CD14-positive monocyte (primary cell): ENCODE results near the gene AHCYL1. TPM values are rescaled to one million over a fixed set of nuclear protein-coding genes. Genes with fewer than 3 reads are reported as not detected.

Source experiments
- DNase-seq, 3 donors: peaks; one replicate each; pipeline ENCODE4 v3.0.0-alpha.2; 2011 to 2022
- H2AFZ ChIP-seq: 2 replicates; pipeline ENCODE4 v1.6.0; 2012; ENCODE audit warnings: mild to moderate bottlenecking, low read depth, low read length, inconsistent platforms; ENCODE audit not compliant: insufficient read depth, poor library complexity, severe bottlenecking
- H3K27ac ChIP-seq, 2 donors: 1 replicate in 1 of 2; 2 replicates in 1 of 2; pipeline ENCODE4 v1.5.1; 2012 to 2013; ENCODE audit warnings: low read length in 2 of 2, control low read depth in 1 of 2, inconsistent platforms in 1 of 2, low read depth in 1 of 2, mild to moderate bottlenecking in 1 of 2
- H3K27me3 ChIP-seq, 2 donors: one replicate each; pipeline versions ENCODE4 v1.6.0 to v1.6.1; 2011 to 2013; ENCODE audit warnings: low read length in 2 of 2; ENCODE audit not compliant: control insufficient read depth in 2 of 2, insufficient read depth in 2 of 2
- H3K36me3 ChIP-seq, 2 donors: replicated peaks in 1 of 2; 1 replicate in 1 of 2; 2 replicates in 1 of 2; pipeline versions ENCODE4 v1.5.1 to v1.6.1; 2012 to 2013; ENCODE audit warnings: low read length in 2 of 2, control low read depth in 1 of 2, inconsistent platforms in 1 of 2, mild to moderate bottlenecking in 1 of 2; ENCODE audit not compliant: insufficient read depth in 2 of 2, control insufficient read depth in 1 of 2
- H3K4me1 ChIP-seq, 2 donors: 1 replicate in 1 of 2; 2 replicates in 1 of 2; pipeline versions ENCODE4 v1.5.1 to v1.6.1; 2012 to 2013; ENCODE audit warnings: low read length in 2 of 2, control low read depth in 1 of 2, inconsistent platforms in 1 of 2, mild to moderate bottlenecking in 1 of 2, moderate library complexity in 1 of 2; ENCODE audit not compliant: insufficient read depth in 2 of 2, control insufficient read depth in 1 of 2
- H3K4me2 ChIP-seq: replicated peaks from 2 replicates; pipeline ENCODE3; 2012; ENCODE audit warnings: low read length, moderate library complexity, mild to moderate bottlenecking; ENCODE audit not compliant: poor library complexity, severe bottlenecking; ENCODE audit errors: extremely low read depth
- H3K4me3 ChIP-seq, 3 experiments: fragments of 200-600 bp in 1 of 3; sonication (generic) in 1 of 3; replicated peaks in 1 of 3; 1 replicate in 2 of 3; 2 replicates in 1 of 3; pipeline ENCODE4 v1.5.1; 2011 to 2013; ENCODE audit warnings: low read length in 3 of 3, mild to moderate bottlenecking in 3 of 3, control low read depth in 2 of 3, low read depth in 2 of 3, inconsistent platforms in 1 of 3, moderate library complexity in 1 of 3
- H3K79me2 ChIP-seq: 2 replicates; pipeline ENCODE4 v1.6.0; 2012; ENCODE audit warnings: mild to moderate bottlenecking, control low read depth, inconsistent platforms, low read length, moderate library complexity; ENCODE audit not compliant: insufficient read depth
- H3K9ac ChIP-seq: 2 replicates; pipeline ENCODE4 v1.6.0; 2017; ENCODE audit warnings: low read length, mild to moderate bottlenecking; ENCODE audit not compliant: insufficient read depth, poor library complexity, severe bottlenecking
- H3K9me3 ChIP-seq, 2 donors: replicated peaks in 1 of 2; 1 replicate in 1 of 2; 2 replicates in 1 of 2; pipeline versions ENCODE4 v1.5.1 to v1.6.1; 2012 to 2013; ENCODE audit warnings: low read length in 2 of 2, control low read depth in 1 of 2; ENCODE audit not compliant: control insufficient read depth in 1 of 2, insufficient read depth in 1 of 2
- H4K20me1 ChIP-seq: 2 replicates; pipeline ENCODE4 v1.6.0; 2012; ENCODE audit warnings: mild to moderate bottlenecking, low read length, control low read depth, moderate library complexity; ENCODE audit not compliant: insufficient read depth
- H3K27ac Mint-ChIP-seq, 7 donors: one replicate each; pipeline ENCODE4 v1.8.0; 2020; ENCODE audit warnings: mild to moderate bottlenecking in 7 of 7, mixed read lengths in 7 of 7, moderate library complexity in 6 of 7, inconsistent platforms in 2 of 7
- H3K27me3 Mint-ChIP-seq, 3 donors: one replicate each; pipeline ENCODE4 v1.8.0; 2021 to 2022; ENCODE audit warnings: low read depth in 3 of 3, mild to moderate bottlenecking in 3 of 3, mixed read lengths in 3 of 3, moderate library complexity in 3 of 3, inconsistent platforms in 1 of 3
- H3K36me3 Mint-ChIP-seq, 2 donors: one replicate each; pipeline ENCODE4 v1.8.0; 2020; ENCODE audit warnings: mixed read lengths in 2 of 2, inconsistent platforms in 1 of 2, mild to moderate bottlenecking in 1 of 2
- H3K4me1 Mint-ChIP-seq: one replicate; pipeline ENCODE4 v1.8.0; 2020; ENCODE audit warnings: mild to moderate bottlenecking, mixed read lengths
- H3K4me3 Mint-ChIP-seq, 2 donors: one replicate each; pipeline ENCODE4 v1.8.0; 2020; ENCODE audit warnings: mild to moderate bottlenecking in 2 of 2, mixed read lengths in 2 of 2, moderate library complexity in 1 of 2
- H3K9me3 Mint-ChIP-seq, 7 donors: one replicate each; pipeline ENCODE4 v1.8.0; 2020 to 2022; ENCODE audit warnings: mixed read lengths in 7 of 7, mild to moderate bottlenecking in 6 of 7, moderate library complexity in 6 of 7, inconsistent platforms in 2 of 7
- CTCF ChIP-seq: fragments of 200-600 bp; IDR thresholded peaks from one replicate; pipeline ENCODE4 v1.8.0; 2022; ENCODE audit warnings: antibody characterized with exemption, mild to moderate bottlenecking
- WGBS: methylation state at CpG from one replicate; pipeline ENCODE4 v1.1.5; 2013; ENCODE audit warnings: missing lambda C conversion rate; ENCODE audit not compliant: insufficient coverage; 5-methylcytosine and 5-hydroxymethylcytosine counted together
- intact Hi-C, 2 donors: fragments of 100-400 bp; cut with micrococcal nuclease; formaldehyde crosslinking; loops; one replicate each; pipeline versions ENCODE4 v1.15.0 to v1.15.1; 2023
- polyA plus RNA-seq, 3 donors: library from polyadenylated mRNA; depleted of rRNA in 1 of 3; unstranded in 2 of 3; stranded (reverse) in 1 of 3; fragments of 300-500 nt in 2 of 3; fragments of >200 nt in 1 of 3; fragmentation: Illumina TruSeq in 2 of 3; gene quantifications; 1 replicate in 2 of 3; 2 replicates in 1 of 3; pipeline ENCODE4 v1.2.3, GENCODE V29; 2012 to 2021

The AHCYL1 gene
- polyA plus RNA-seq, 3 donors = 39.1 to 63.9 (median 48.8) TPM

- no peaks in the 10 kb centered on the region for H3K27me3 ChIP-seq
- H3K79me2 ChIP-seq = peaks cover 10% of the 10 kb centered on the region
- WGBS = no CpG with 5 or more reads among the region's 2 CpGs
- peaks cover 66 to 92% of the 10 kb centered on the region in 2 donors for H3K36me3 ChIP-seq
- peak overlapping the region in 1 of 2 donors; percentile 60 for H3K27ac ChIP-seq
- Mint-ChIP-seq H3K27ac (peak overlapping the region in 6 of 7 donors; percentile 49 to 83 (median 71)), H3K27me3 (no peaks in the 10 kb centered on the region), H3K36me3 (peaks cover 67 to 77% of the 10 kb centered on the region in 2 donors), H3K4me1 (peaks cover 16% of the 10 kb centered on the region), H3K9me3 (no peaks in the 10 kb centered on the region), H3K4me3 (no peak overlapping the region)
- peaks cover 13 to 20% of the 10 kb centered on the region in 2 donors for H3K4me1 ChIP-seq
- intact Hi-C loops = loop anchor here in 1 of 2 donors (2.0 to 5.0 kb wide), 2 partner anchors 235 to 369 kb away; no protein-coding TSS in a partner anchor
- H4K20me1 ChIP-seq = peaks cover 13% of the 10 kb centered on the region
- TF ChIP-seq CTCF = peak; percentile 68
- H3K4me2 ChIP-seq = no peak overlapping the region
- no peak overlapping the region for H3K9ac ChIP-seq
- H3K4me3 ChIP-seq = no peak overlapping the region
- H3K9me3 ChIP-seq = no peaks in the 10 kb centered on the region
- no peak overlapping the region for H2AFZ ChIP-seq
- DNase-seq = peak; percentile 48 to 70 (median 58)
Observed at GRCh38 chr1:110011527-110012041, 27.0 kb downstream of the AHCYL1 start.

DNA sequence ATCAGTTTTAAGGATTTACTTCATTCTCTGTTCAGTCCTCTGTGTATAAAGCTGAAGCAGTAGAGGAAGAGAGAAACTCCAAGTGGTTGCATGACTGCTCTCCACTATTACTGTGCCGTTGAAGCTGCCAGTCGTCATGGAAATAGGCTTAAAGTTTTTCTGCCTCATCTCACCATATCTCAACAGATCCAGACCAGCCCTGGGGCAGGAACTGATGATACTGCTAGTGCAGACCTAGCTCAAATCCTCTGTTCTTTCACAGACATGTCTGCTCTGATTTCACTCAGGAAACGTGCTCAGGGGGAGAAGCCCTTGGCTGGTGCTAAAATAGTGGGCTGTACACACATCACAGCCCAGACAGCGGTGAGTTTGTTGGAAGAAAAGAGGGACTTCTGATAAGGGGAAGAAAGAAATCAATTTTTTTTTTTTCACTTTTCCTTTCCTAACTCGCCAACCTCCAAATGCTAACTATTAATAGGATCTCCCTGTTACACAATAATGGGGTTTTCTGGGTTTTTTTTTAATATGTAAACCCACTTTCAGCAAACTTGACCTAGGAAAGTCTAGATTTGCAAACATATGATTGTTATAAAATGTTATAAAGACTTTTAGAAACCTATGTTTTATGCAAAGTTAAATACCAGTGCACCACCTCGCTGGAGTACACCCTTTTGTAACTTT is 27.7 kb downstream of the AHCYL1 start:
- H2AFZ ChIP-seq = no peak overlapping the region
- TF ChIP-seq CTCF = no peak
- no peak overlapping the region for H3K9ac ChIP-seq
- no peaks in the 10 kb centered on the region for H3K27me3 Mint-ChIP-seq
- H4K20me1 ChIP-seq = peaks cover 6% of the 10 kb centered on the region
- H3K27me3 ChIP-seq = no peaks in the 10 kb centered on the region
- H3K4me3 ChIP-seq = no peak overlapping the region
- H3K4me1 Mint-ChIP-seq = peaks cover 16% of the 10 kb centered on the region
- H3K27ac ChIP-seq = peak overlapping the region; percentile 31 to 60
- H3K36me3 ChIP-seq = peaks cover 73 to 92% of the 10 kb centered on the region in 2 donors
- H3K4me2 ChIP-seq = no peak overlapping the region
- no peaks in the 10 kb centered on the region for H3K9me3 Mint-ChIP-seq
- H3K79me2 ChIP-seq = peaks cover 4% of the 10 kb centered on the region
- DNase-seq = peak in 1 of 3 donors; percentile 35
- peaks cover 13 to 20% of the 10 kb centered on the region in 2 donors for H3K4me1 ChIP-seq
- H3K4me3 Mint-ChIP-seq = no peak overlapping the region
- H3K27ac Mint-ChIP-seq = peak overlapping the region in 6 of 7 donors; percentile 31 to 83 (median 67)
- intact Hi-C loops = loop anchor here in 1 of 2 donors (5.0 kb wide), 1 partner anchor 370 kb away; no protein-coding TSS in a partner anchor
- no peaks in the 10 kb centered on the region for H3K9me3 ChIP-seq
- peaks cover 73 to 83% of the 10 kb centered on the region in 2 donors for H3K36me3 Mint-ChIP-seq
- no CpG with 5 or more reads among the region's 6 CpGs for WGBS
